Measurements from ENCODE around the gene ZNF385B. TPM values are rescaled to one million over a fixed set of nuclear protein-coding genes. Genes with fewer than 3 reads are reported as not detected.

The ZNF385B gene
- polyA plus RNA-seq, 1 of the 3 experiments (the other 2 are of a cell fraction) = 0.16 TPM

- Histone ChIP-seq H3K9me3 (no peaks in the 10 kb centered on the region), H3K36me3 (replicated peaks in 1 of 2; ENCODE audit: control insufficient read depth in 1 of 2, insufficient read depth in 2 of 2, low read length in 1 of 2) (no peaks in the 10 kb centered on the region), H4K20me1 (ENCODE audit: insufficient read depth) (no peaks in the 10 kb centered on the region), H3K27ac (ENCODE audit: low read depth in 2 of 2, low read length in 1 of 2) (no peak overlapping the region), H3F3A (replicated peaks; ENCODE audit: insufficient read depth) (no peaks in the 10 kb centered on the region), H3K79me2 (ENCODE audit: insufficient read depth) (no peaks in the 10 kb centered on the region), H3K9me2 (no peaks in the 10 kb centered on the region), H3K27me3 (ENCODE audit: insufficient read depth) (no peaks in the 10 kb centered on the region), H3K4me1 (ENCODE audit: control insufficient read depth in 1 of 2, insufficient read depth in 2 of 2, low read depth in 1 of 2, low read length in 1 of 2) (no peaks in the 10 kb centered on the region), H3K4me3 (ENCODE audit: low read depth in 2 of 2, low read length in 1 of 2) (no peak overlapping the region), H3K9ac (no peak overlapping the region), H3K4me2 (no peak overlapping the region), H2AFZ (ENCODE audit: low read depth) (no peak overlapping the region)
- TF ChIP-seq FOSL2 (IDR thresholded peaks at IDR 0.05; ENCODE audit: borderline replicate concordance, low read depth) = no peak
- peak; percentile 14; the same call in 1 of the 2 replicates for TF ChIP-seq CTCF (IDR thresholded peaks at IDR 0.05)
- 46% methylated on average over 1 of the region's 1 CpG for WGBS (ENCODE audit: low lambda C conversion rate)
- ChIA-PET POLR2A (no interaction called here), CTCF (interaction anchor here (1.1 kb wide), 1 partner anchor 14 kb away, joined by 3 read pairs; no protein-coding TSS in a partner anchor)
- no peak for DNase-seq
Measured at GRCh38 chr2:179876266-179876665, 14.9 kb upstream of the ZNF385B start.

- H3K9ac ChIP-seq = no peak overlapping the region
- TF ChIP-seq SMC3 (IDR thresholded peaks at IDR 0.05; ENCODE audit: low read depth, low read length) (no peak), TCF12 (IDR thresholded peaks at IDR 0.05) (no peak), CHD2 (IDR thresholded peaks at IDR 0.05; ENCODE audit: low read length, partially characterized antibody) (no peak)
- no peaks in the 10 kb centered on the region for H4K20me1 ChIP-seq (ENCODE audit: insufficient read depth)
- no peaks in the 10 kb centered on the region for H3K9me2 ChIP-seq
- no peaks in the 10 kb centered on the region for H3K4me1 ChIP-seq (ENCODE audit: control insufficient read depth in 1 of 2, insufficient read depth in 2 of 2, low read depth in 1 of 2, low read length in 1 of 2)
- ChIA-PET CTCF (interaction anchor here (0.7 to 1.1 kb wide), 2 partner anchors 13 to 20 kb away, joined by 3 read pairs; no protein-coding TSS in a partner anchor), POLR2A (no interaction called here)
- H3K27me3 ChIP-seq (ENCODE audit: insufficient read depth) = no peaks in the 10 kb centered on the region
- H3K4me3 ChIP-seq (ENCODE audit: low read depth in 2 of 2, low read length in 1 of 2) = no peak overlapping the region
- no peak overlapping the region for H3K27ac ChIP-seq (ENCODE audit: low read depth in 2 of 2, low read length in 1 of 2)
- H3K79me2 ChIP-seq (ENCODE audit: insufficient read depth) = no peaks in the 10 kb centered on the region
- H2AFZ ChIP-seq (ENCODE audit: low read depth) = no peak overlapping the region
- H3K36me3 ChIP-seq (replicated peaks in 1 of 2; ENCODE audit: control insufficient read depth in 1 of 2, insufficient read depth in 2 of 2, low read length in 1 of 2) = no peaks in the 10 kb centered on the region
- no peak for DNase-seq
- no peak overlapping the region for H3K4me2 ChIP-seq
- H3K9me3 ChIP-seq = no peaks in the 10 kb centered on the region
- no peaks in the 10 kb centered on the region for H3F3A ChIP-seq (replicated peaks; ENCODE audit: insufficient read depth)
Measured at GRCh38 chr2:179875864-179876263, 14.5 kb upstream of the ZNF385B start.

GRCh38 chr2:179862898-179863458, 1.6 kb upstream of the ZNF385B start:
- no peak overlapping the region for H3K4me2 ChIP-seq
- no peak overlapping the region for H2AFZ ChIP-seq (ENCODE audit: low read depth)
- no peak overlapping the region for H3K4me3 ChIP-seq (ENCODE audit: low read depth in 2 of 2, low read length in 1 of 2)
- TF ChIP-seq TAF1 (IDR thresholded peaks at IDR 0.05; ENCODE audit: borderline replicate concordance, low read depth, low read length) = no peak
- TF ChIP-seq FOXJ3 (CRISPR knock-in tag; IDR thresholded peaks at IDR 0.05) = no peak
- H3K36me3 ChIP-seq (replicated peaks in 1 of 2; ENCODE audit: control insufficient read depth in 1 of 2, insufficient read depth in 2 of 2, low read length in 1 of 2) = no peaks in the 10 kb centered on the region
- H3K9ac ChIP-seq = no peak overlapping the region
- CTCF ChIA-PET = interaction anchor here (0.7 to 1.7 kb wide), 5 partner anchors 9 to 36 kb away, joined by 3 to 6 read pairs (median 3); no protein-coding TSS in a partner anchor
- H3K79me2 ChIP-seq (ENCODE audit: insufficient read depth) = no peaks in the 10 kb centered on the region
- H3K9me3 ChIP-seq = no peaks in the 10 kb centered on the region
- H3K9me2 ChIP-seq = no peaks in the 10 kb centered on the region
- H3K27ac ChIP-seq (ENCODE audit: low read depth in 2 of 2, low read length in 1 of 2) = no peak overlapping the region
- DNase-seq = no peak
- H3F3A ChIP-seq (replicated peaks; ENCODE audit: insufficient read depth) = no peaks in the 10 kb centered on the region
- peaks cover 0 to 8% of the 10 kb centered on the region in 2 experiments; a peak in 1 of 4 replicates for H3K4me1 ChIP-seq (ENCODE audit: control insufficient read depth in 1 of 2, insufficient read depth in 2 of 2, low read depth in 1 of 2, low read length in 1 of 2)
- no peaks in the 10 kb centered on the region for H4K20me1 ChIP-seq (ENCODE audit: insufficient read depth)
- POLR2A ChIA-PET = no interaction called here
- 74% methylated on average over 6 of the region's 6 CpGs for WGBS (ENCODE audit: low lambda C conversion rate)
- peaks cover 24% of the 10 kb centered on the region; the same call in 1 of the 2 replicates for H3K27me3 ChIP-seq (ENCODE audit: insufficient read depth)
